Left ventricle myocardium superior (tissue), 1 donor: ENCODE data around the gene MXRA8. TPM values are rescaled to one million over a fixed set of nuclear protein-coding genes. Genes with fewer than 3 reads are reported as not detected.
A peak's percentile ranks its signal among the peaks of the same experiment; 100 is the strongest.

ENCODE experiments used
- ATAC-seq: fragments of 200-7000 bp; cut with Tn5 transposase; one replicate; pipeline ENCODE4 v1.9.1; 2020; ENCODE audit warnings: mild to moderate bottlenecking, moderate library complexity
- DNase-seq: peaks from one replicate; pipeline ENCODE4 v3.0.0-alpha.2; 2020
- intact Hi-C: fragments of 100-400 bp; cut with micrococcal nuclease; formaldehyde crosslinking; loops from one replicate; pipeline ENCODE4 v1.11.0; 2022
- total RNA-seq: library from RNA; stranded (reverse); fragmentation: NEBNext Ultra II Directional; extraction: Animal tissue kit (Norgen Biotek cat#: 25700); gene quantifications from one replicate; pipeline ENCODE4 v1.2.1, GENCODE V29; 2021
- donor health status: DM: no; HTN: yes; CAD: no; lungs with severe emphysema.

The MXRA8 gene
- total RNA-seq, 1 donor from 2014 or later: 16.8 TPM

GRCh38 chr1:1314678-1315335, 43.5 kb downstream of the MXRA8 start:
- intact Hi-C loops: no loop called here
- no peak for ATAC-seq

GRCh38 chr1:1314237-1314586, 44.1 kb downstream of the MXRA8 start:
- intact Hi-C loops: no loop called here
- DNase-seq: no peak
- ATAC-seq: no peak

More at GRCh38 chr1:1314678-1315335, 43.5 kb downstream of the MXRA8 start:
- DNase-seq: no peak

- ATAC-seq (no peak), DNase-seq (no peak)
- intact Hi-C loops: no loop called here
These were observed 44.7 kb downstream of the MXRA8 start for GRCh38 chr1:1313500-1314236.

GRCh38 chr1:1312450-1313314, 45.7 kb downstream of the MXRA8 start:
- no peak for DNase-seq
- intact Hi-C loops: no loop called here
- ATAC-seq: no peak

GRCh38 chr1:1311107-1312104, 46.9 kb downstream of the MXRA8 start:
- DNase-seq (no peak), ATAC-seq (no peak)
- intact Hi-C loops: no loop called here

GRCh38 chr1:1310476-1311053, 47.8 kb downstream of the MXRA8 start:
- ATAC-seq (no peak), DNase-seq (no peak)
- intact Hi-C loops: no loop called here

GRCh38 chr1:1310109-1310385, 48.3 kb downstream of the MXRA8 start:
- intact Hi-C loops: no loop called here
- DNase-seq: no peak
- no peak for ATAC-seq

- intact Hi-C loops: no loop called here
- no peak for ATAC-seq
These were observed 48.9 kb downstream of the MXRA8 start for GRCh38 chr1:1309251-1310108.

GRCh38 chr1:1308756-1309250, 49.6 kb downstream of the MXRA8 start:
- intact Hi-C loops: no loop called here
- ATAC-seq (peak; percentile 0), DNase-seq (peak; percentile 68)

More at GRCh38 chr1:1309251-1310108, 48.9 kb downstream of the MXRA8 start:
- no peak for DNase-seq

GRCh38 chr1:1307923-1308755, 50.2 kb downstream of the MXRA8 start, which contains the start of the genes ACAP3 and PUSL1:
Gene ACAP3 (minus strand): TSS chr1:1307930. CDS start chr1:1307815, 115 bp downstream.
Gene PUSL1 (plus strand): TSS chr1:1308597. CDS start chr1:1308644, 47 bp downstream.
- DNase-seq (peak; percentile 94), ATAC-seq (peak; percentile 75)
- intact Hi-C loops: no loop called here

- intact Hi-C loops: no loop called here
- peak; percentile 1 for ATAC-seq
- peak; percentile 80 for DNase-seq
These were observed 51.0 kb downstream of the MXRA8 start for GRCh38 chr1:1307261-1307922.

GRCh38 chr1:1306661-1307260, 51.6 kb downstream of the MXRA8 start:
- DNase-seq (no peak), ATAC-seq (no peak)
- intact Hi-C loops: no loop called here

GRCh38 chr1:1306070-1306660, 52.2 kb downstream of the MXRA8 start:
- no peak for ATAC-seq
- intact Hi-C loops: no loop called here
- DNase-seq: no peak

- intact Hi-C loops: no loop called here
- peak; percentile 24 for ATAC-seq
- peak; percentile 83 for DNase-seq
These were observed 52.9 kb downstream of the MXRA8 start for GRCh38 chr1:1305300-1306069.
